Kidney capillary endothelial cell (primary cell): ENCODE results near the gene CKAP2L.
A peak's percentile ranks its signal among the peaks of the same experiment; 100 is the strongest.

Source experiments
- DNase-seq: peaks from one replicate; pipeline ENCODE4 v3.0.0-alpha.2; 2018; ENCODE audit warnings: low spot score

The CKAP2L gene

DNA sequence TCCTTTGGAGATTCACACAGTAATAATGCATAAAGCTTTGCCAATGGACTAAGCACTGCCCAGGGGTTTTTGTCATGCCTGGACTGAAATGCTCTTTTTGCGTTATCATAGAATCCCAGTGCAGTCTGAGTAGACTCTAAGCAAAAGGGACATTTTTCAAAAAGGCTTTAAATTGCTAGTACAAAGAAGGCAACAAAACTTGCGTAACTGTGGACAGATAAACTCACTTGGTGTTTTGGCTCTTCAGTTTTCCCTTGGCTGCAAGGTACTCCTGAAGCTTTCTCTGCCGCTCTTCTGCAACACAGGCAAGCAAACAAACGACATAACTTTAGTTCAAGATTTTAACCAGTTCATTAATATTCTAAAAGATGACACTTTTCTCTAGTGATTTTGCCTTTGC lies 2.1 kb downstream of the CKAP2L start:
- no peak for DNase-seq

DNA sequence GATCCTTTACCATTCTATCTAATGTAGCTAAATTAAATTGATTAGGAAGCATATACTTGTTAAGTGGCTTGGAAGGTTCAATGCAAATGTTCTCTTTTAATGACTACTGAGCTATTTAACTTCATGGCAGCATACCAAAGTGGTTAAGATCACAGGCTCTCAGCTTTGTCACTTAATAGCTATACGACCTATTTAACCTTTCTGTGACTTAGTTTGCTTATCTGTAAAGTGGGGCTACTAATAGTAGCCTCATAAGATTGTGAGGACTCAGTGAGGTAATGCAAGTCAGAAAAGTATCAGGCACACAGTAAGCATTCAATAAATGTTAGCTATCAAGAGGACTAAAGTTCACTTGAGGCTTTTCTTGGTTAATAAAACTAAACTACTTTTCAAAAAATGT lies 4.3 kb downstream of the CKAP2L start:
- DNase-seq: no peak

DNA sequence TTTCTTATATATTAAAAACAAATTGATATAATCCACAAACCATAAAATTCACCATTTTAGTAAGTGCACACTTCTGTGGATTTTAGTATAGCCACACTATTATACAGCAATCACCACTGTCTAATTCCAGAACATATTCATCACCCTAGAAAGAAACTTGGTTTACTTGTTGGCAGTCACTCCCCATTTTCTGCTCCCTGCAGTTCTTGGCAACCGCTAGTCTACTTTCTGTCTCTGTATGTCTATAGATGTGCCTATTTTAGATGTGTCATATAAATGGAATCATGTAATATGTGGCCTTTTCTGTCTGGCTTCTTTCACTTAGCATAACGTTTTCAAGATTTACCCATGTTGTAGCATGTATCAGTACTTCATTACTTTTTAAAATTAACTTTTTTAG lies 5.7 kb downstream of the CKAP2L start:
- DNase-seq: no peak

DNA sequence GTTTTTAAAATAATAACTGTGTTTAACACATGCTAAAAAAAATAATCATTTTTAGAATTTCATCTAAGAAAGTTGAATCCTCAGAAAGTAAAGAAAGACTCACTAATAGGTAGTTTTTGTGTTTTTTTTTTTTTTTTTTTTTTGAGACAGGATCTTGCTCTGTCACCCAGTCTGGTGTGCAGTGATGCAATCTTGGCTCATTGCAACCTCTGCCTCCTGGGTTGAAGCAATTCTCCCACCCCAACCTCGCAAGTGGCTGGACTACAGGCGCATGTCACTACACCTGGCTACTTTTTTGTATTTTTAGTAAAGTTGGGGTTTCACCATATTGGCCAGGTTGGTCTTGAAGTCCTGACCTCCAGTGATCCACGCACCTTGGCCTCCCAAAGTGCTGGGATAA lies 7.1 kb downstream of the CKAP2L start:
- no peak for DNase-seq

DNA sequence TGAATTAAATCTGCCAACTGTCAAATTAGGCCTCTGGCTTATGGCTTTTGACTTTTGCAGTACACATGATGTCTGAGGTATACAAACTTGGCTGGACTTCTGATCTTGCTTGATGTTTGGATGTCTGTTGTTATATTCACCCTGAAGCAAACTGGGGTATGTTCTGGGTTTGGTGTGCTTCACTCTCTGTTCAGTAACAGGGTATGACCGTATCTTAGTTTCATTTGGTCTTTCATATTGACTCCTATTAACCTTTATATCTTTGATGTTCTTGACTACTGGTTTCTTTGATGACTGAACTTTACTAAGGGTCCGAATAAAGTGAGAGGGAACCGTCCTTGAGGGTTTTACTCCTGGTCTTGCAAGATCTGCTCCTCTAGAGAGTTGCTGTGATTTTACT lies 8.2 kb downstream of the CKAP2L start:
- DNase-seq: no peak

DNA sequence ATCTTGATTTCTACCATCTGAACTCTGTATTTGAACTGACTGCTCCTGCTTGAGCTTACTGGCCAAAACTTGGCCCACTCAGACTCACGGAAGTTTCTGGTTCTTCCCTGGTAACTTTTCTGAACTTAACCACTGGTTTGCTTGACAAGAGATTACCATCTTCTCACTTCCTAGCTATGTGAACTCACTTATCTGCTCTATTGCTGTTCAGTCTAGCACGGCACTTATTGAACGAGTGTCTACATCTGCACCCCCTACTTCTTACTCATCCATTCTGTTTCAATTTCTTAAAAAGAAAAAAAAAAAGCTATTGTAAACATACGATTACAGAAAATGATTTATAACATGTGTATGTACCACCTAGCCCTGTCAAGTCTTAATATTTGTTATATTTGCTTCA lies 9.0 kb downstream of the CKAP2L start:
- DNase-seq: no peak

DNA sequence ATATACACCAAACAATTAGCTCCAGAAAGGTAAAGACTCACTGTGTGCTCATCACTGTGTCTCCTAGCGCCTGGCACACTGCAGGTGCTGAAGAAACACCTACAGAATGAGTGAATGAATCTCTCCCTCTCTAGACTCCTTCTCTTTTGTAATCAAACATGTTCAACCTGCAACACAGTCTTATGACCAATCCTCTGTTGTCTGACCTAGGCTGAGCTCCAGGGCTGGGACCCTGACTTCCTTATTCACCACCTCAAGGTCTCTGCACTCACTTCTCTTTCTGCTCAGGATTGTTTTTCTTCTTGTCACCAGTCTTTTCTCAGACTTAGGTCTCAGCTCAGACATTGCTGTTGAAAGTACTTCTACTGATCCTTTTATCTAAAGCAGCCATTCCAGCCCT lies 9.8 kb downstream of the CKAP2L start:
- DNase-seq: no peak

DNA sequence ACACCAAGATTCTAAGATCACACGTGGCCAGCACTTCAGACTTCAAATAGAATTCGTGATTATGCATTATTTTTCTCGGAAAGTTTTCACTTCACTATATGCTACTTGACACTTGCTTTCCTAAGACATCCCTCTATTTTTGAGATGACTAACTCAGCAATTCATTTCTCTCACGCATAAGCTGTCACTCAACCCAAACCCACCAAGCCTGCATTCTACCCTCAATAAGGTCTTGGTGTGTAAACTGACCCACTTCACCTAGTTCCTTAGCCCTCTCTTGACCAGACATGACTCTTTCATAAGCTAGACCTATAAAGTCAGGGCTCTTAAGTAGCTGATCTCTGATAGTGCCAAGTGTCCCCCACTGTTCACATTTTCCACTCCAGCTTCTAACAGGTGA lies 11.7 kb downstream of the CKAP2L start:
- DNase-seq: no peak

DNA sequence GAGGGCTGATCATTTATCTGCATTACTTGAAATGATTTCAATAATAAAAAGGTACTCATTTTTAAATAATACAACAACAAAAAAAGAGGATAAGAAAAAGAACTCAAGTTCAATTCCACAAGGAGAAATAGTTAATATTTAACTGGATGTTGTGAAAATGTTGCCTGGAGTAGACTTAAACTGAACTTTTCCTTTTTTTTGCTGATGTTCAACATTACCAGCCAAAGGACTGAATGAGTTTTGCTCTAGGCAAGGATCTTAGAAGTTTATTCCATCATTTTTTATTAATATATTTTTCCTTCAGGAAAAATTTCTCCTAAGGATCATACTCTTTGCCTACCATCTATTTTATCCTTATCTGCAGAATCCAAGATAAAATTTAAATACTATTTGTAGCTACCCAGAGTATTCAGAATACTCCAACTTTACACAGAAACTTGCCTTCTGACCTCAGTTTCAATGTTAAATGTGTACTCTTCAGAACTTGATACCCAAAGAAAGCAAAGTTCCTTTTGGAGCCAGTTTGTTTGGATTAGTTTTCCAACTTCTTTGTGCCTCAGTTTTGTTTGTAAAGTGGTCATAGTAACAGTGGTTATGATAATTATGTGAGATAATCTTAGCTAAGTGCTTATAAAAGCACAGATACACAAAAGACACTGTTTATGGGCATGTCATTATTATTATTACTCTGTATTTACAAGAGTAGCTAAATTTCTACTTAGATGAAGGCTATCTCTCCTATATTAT lies 12.8 kb downstream of the CKAP2L start:
- no peak for DNase-seq

DNA sequence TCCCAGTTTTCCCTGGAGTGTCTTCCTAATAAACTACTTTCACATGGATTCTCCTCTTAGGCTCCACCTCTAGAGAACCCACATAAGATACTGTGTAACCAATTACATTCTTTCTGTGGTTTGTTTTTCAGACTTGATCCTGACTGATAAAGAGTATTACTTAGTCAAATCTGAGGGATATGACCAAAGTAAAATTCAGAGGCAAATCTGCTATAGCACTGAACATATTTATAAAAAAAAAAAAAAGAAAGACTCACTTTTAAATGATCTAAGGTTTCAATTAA lies 13.9 kb downstream of the CKAP2L start:
- DNase-seq: no peak

DNA sequence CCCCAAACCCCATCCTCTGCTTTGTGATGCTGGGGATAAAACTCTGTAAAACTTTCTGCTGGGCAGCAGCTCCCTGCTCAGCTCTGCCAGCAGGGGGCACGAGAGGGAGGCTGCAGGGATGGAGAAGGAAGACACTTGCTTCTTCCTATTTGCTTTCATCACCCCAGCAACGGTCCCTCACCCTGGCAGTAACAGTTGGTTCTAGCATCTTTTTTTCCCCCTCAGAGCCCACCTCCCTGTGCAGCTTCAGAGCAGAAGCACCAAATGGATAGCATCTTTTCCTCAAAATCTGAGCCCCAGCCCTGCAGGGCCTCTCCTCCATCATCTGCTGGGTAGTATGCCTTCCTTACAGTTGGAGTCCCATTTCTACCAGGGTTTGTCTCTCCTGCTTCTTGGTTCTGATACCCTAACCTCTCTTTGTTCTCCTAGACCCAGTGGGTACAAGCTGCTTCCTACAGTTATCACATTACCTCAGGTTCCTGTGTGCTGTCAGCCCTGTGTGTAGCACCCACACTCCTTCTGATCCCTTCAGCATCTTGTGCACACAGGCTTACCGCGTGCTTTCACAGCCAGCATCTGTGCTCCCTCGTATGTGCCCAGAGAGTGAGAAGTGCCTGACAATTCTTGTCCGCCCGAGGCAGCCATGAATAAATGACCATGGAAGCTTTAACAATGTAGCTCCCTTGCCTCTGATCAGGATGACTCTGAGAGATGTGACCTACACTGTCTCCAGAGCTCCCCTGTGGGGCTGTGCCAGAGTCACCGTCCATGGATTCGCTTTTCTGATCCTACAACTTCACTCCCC lies 14.5 kb downstream of the CKAP2L start:
- peak; percentile 69 for DNase-seq

DNA sequence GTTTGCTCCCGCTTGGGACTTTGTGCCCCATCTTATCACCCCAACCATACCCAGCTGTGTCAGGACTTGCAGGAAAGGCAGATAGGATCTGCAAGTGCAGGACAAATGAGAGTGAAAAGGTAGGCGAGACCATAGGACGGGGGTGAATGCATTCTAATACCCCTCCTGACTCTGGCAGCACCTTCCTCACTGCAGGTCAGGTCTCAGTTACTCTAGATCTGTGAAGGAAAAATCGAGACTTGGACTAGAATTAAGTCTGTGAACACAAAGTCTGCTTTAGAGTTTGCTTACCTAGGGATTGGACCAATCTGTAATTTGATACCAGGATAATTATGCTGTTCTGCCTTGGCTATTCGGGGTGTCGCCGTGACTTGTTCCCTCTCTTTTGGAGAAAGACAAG lies 23.9 kb downstream of the CKAP2L start:
- DNase-seq: no peak

DNA sequence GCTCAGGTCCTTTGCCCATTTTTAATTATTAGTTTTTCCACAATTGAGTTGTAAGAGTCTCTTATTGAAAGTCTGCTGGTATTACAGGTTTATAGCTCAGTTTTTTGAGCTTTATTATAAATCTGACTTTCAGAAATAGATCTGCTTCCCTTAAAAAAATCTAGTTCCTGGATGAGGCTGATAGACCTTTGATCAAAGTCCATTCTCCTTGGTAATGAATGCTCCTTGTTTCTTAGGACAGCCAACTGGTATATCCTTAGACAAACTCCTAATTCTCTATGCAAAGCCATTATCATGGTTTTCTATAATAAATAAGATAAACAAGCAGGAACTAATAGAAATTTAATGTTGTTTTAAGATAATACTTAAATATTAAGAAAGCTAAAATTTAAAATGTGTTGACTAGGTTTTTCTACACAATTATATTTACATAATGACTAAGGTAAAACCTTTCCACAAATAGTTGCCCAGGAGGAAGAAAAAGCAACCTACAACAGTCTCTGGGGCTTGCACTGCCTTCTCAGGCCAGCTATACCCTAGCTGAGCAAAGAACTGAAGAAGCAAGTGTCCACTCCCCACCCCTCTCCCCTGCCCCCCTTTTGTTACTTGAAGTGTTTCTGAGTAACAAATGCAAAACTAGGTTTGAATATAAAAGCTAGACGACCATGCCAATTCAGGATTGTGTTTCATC lies 26.7 kb downstream of the CKAP2L start:
- no peak for DNase-seq

DNA sequence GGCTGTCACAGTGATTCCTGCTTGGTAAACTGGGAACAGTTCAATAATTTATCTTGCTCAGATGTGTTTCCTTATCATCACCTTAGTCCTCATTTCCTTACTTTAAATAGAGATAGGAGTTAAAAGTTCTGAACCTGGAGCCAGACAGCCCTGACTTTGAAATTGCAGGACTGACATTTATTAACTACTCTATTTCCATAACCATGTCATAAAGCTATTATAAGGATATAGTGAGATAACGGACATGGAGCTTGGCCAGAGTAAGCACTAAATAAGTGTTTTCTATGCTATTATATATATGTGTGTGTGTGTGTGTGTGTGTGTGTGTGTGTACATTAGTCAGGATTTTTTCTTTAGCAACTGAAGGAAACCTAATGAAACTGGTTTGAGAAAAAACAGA lies 30.5 kb downstream of the CKAP2L start:
- no peak for DNase-seq

DNA sequence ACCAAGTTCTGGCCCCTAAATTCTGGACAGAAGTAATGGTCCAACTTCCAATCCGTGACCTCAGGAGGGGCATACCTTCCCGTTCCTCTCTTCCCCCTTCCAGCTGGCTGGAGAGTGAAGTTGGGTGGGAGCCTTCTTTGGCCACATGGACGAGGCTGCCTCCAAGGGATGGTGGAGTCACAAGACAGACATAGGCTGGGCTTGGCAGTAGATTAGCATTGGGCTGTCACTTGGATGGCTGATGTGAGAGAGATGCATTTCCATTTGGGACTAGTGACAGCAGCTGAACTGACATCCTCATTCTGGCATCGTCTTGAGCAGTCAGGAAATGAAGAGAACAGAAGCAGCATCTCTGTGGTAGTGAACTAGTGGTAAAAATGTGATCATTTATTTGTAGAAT lies 31.0 kb downstream of the CKAP2L start:
- no peak for DNase-seq

DNA sequence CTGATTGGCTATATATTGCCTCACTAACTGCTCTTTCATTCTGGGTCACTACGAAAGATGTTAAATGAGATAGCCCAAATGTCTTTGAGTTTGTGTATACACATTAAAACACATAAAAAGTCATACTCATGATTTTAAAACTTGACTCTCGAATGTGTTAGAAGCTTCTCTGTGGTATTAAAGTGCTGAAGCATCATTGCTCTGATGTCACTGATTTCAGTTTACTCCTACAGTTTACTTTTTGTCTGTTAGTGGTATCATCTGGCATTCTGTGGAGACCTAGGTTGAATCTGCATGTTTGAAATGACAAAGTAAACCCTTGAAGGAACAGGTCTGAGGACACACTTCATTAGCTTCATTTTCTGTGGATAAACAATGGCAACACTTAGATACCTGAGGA lies 32.9 kb downstream of the CKAP2L start:
- DNase-seq: no peak

DNA sequence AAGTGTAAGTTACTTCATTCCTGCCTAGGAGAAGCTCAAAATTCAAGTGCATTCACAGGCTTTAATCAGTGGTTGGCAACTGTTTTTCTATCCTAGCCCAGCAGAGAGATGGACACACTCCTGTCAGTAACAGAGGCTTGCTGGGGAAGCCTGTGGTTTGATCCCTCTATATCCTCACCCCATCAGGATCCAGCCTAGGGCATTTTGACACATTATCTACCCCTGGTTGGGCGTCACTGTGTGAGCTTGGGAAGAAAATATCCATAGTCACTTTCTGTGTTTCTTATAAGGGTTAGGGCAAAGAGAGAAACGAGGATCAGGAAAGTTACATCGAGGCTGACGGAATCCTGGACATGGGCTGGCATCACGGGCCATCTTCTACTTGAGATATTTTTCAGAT lies 33.6 kb downstream of the CKAP2L start:
- DNase-seq: no peak

DNA sequence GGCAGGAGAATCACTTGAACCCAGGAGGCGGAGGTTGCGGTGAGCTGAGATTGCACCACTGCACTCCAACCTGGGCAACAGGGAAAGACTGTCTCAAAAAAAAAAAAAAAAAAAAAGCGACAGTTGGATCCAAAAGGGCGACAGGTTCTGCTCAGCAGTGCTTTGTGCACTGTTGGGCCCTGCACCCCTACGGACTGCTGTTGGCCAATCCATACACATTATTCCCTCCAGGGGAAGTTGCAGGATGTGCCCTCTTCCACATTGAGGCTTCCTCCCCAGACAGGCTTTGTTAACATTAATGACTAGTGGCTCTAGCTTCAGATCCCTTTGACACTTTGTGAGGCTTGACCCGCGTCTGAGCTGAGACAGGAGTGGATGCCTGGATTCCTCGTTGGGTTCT lies 34.2 kb downstream of the CKAP2L start:
- DNase-seq: no peak

DNA sequence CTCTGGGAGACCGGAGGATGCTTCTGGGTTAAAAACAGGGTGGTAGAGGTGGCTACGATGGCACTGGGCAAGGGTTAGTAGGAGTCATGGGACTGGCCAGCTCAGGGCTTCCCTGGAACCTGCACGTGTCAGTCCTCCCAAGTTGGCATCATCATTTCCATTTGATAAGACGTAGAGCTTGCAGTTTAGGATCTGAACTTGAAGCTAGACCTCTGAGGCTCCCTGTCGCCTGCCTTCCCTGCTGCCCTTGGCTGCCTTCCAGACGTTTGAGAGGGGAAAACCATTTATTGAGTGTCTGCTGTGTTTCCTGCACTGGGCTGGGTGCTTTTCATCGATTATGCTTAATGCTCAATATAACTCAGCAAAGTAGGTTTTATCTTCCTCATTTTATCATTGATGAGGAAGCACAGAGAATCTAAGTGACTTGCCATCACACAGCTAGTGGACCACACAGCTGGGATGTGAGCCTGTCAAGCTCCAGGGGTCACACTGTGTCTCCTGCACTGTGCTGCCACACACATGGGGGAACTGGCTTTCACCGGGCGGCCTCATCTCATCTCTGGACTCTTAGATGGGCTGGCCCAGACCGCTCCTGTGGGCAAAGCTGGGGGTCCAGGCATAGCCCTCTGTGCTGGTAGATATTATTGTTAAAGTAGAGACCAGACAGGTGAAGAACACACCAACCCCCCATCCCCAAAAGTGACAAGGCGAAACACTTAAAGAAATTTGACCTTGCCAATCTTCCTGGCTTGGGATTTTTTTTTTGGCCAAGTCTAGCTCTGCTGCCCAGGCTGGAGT lies 35.8 kb downstream of the CKAP2L start:
- DNase-seq: peak; percentile 46

DNA sequence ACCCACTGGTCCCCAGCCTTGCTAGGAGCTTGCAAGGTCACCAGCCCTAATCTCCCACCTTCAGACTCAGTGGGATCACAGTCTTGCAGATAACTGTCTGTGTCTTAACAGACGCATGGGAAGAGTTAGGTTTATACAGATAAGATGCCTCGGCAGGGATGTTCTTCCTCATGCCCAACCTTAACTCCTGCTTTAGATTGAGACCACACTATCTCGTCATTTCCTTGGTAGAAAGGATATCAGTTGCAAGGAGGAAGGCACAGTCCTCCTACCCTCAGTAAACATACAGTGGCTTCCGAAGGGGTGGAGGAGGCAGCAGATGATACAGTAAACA lies 36.4 kb downstream of the CKAP2L start:
- DNase-seq: no peak

DNA sequence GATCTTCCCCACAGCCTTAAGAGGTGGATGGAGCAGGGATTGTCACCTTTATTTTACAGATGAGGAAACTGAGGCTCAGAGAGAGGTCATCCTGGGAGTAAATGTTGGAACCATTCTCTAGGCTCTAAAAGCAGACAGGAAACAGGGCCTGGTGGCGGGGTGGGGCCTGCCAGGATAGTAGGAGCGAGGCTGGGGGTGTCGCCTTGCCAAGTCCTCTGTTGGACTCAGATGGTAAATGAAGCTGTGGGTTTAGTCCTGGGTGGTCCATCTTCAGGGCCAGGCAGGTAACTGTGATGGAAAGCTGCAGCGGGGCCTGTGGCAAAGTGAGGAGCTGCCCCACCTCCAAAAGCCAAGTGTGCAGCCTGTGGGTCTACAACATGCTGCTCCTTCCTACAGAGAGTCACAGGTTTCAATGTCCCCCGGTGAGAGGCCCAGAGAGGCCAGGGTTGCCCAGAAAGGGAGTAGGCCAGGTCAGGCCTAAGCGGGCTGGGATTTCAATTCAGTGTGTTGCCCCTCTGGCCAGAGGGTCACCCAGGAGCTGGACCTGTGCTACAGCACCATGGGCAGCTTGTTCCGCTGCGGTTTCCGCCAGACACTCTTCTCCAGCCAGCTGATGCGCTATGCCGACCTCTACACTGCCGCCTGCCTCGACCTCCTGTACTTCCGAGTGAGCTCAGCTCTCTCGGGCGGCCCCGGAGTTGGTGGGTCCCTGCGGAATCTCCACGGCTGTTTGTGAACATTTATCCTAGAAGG lies 37.0 kb downstream of the CKAP2L start:
- DNase-seq: no peak
